ENCODE data around the gene CD46.

CD46 gene

GRCh38 chr1:207828485-207829158 is 76.8 kb downstream of the CD46 start:
- DNase-seq (ENCODE audit: low read depth): peak; percentile 35

DNA sequence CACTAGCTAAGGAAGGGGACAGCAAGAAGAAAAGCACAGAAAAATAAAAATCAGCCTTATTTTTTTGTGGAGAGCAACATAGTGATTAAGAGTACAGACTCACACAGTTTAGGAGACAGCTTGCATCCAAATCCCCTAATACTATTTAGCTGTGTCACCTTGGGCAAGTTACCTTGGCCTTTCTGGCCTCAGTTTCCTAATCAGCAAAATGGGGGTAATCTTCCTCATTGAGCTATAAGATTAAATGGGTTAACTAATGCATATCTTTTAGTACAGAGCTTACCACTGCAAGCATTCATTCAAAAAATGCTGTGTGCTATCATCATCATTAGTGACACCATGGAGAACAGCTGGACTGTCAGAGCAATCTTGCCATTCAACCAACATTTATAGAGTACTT is 77.7 kb downstream of the CD46 start:
- DNase-seq (ENCODE audit: low read depth): no peak

DNA sequence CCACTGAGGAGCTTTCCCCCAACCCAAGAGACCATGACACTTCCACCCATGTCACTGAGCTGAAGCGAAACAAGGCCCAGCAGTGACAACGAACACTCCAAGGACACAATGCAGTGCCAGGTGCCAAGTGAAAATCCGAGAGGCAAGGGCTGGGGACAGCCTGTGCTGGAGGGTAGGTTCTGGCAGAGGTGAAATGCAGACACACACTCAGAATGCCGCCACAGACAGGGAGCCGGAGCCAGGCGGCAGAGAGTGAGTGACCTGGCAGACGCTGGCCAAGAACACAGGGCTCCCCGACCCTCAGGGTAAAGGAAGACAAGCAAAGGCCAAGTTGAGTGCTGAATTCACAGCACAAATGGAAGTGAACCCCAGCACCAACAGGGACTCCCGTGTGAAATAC is 78.9 kb downstream of the CD46 start:
- no peak for DNase-seq (ENCODE audit: low read depth)

GRCh38 chr1:207831517-207832327 is 79.9 kb downstream of the CD46 start:
- no peak for DNase-seq (ENCODE audit: low read depth)

DNA sequence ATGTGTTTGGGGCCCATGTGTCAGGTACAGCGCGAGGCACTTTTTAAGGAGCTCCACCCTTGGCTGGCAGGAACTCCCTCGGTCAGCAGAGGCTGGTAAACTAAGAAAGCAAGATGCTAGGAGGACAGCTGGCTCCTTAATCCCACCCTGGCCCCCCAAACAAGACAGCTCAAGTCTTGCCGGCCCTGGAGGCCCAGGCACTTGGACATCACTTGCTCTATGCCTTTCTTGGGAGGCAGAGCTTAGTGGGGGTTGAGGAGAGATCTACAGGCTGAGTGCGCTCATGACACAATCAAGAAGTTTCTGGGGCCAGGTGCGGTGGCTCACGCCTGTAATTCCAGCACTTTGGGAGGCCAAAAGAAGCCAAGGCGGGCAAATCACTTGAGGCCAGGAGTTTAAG is 80.9 kb downstream of the CD46 start:
- no peak for DNase-seq (ENCODE audit: low read depth)

DNA sequence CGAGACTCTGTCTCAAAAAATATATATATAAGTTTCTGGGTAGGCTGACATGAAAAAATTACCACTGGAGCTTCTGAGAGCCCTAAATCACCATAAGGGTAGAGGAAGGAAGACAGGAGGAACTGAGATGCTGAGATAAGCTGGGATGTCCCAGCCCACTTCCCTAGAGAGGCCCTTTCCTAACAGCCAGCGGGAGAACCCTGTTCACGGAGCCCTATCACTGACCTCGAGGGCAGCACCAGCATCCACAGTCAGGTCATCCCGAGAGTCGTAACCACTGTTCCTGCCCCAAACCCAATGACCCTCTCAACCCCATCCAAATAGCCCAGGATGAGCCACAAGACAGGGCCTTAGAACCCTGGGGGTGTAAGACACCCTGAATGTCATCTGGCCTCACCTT is 81.5 kb downstream of the CD46 start:
- no peak for DNase-seq (ENCODE audit: low read depth)

GRCh38 chr1:207833956-207834660 is 82.3 kb downstream of the CD46 start:
- no peak for DNase-seq (ENCODE audit: low read depth)

DNA sequence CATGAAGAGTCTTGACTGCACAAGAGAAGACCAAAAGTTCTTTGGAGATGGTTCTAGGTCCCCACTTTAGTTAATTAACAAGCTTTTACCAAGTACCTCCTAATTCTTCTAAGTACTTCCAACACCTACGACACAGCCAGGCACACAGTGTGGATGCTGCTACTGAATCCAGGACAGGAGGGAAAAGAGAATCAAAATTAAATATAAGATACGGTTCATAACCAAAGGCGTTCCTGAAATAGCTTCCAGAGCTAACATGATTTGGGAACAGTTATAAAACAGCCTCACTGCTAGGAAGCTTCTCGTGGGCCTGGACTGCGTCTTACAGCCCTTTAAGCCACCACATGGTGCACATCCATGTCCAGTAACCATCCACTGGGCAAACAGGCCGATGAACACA is 84.1 kb downstream of the CD46 start:
- no peak for DNase-seq (ENCODE audit: low read depth)

GRCh38 chr1:207836591-207837347 is 84.9 kb downstream of the CD46 start:
- DNase-seq (ENCODE audit: low read depth): no peak

GRCh38 chr1:207837673-207838072 is 85.8 kb downstream of the CD46 start:
- DNase-seq (ENCODE audit: low read depth): no peak

GRCh38 chr1:207838156-207839082 is 86.6 kb downstream of the CD46 start:
- no peak for DNase-seq (ENCODE audit: low read depth)

DNA sequence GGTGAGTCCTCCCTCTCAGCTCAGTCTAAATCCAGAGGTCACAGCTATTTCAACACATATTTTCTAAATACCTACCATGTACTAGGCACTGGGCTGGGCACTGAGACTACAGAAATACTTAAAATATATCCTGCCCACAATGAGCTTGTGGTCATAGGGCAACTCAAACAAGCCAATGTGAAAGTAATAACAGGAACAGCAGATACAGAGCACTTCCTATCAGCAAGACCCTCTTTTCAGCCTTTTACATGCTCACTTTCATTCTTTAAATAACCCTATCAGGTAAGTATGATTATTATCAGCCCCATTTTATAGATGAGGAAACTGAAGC is 87.2 kb downstream of the CD46 start:
- DNase-seq (ENCODE audit: low read depth): no peak

DNA sequence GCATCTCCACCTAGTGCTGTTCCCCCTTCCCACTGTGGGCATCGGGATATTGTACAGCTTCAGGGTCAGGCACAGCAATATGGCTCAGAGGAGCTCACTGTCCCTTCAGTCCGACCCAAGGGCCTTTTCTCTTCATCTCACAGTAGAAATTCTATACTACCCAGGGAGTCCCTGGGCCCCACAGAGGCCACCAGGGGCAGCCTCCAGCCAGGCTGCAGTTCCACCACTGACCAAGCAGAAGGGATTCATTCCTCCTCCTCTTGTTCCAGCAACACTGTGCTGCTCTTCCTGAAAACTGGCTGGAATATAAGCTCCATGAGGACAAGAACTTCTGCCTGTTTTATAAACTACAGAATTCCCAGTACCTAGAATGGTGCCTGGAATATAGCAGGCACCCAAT is 88.5 kb downstream of the CD46 start:
- DNase-seq (ENCODE audit: low read depth): no peak

DNA sequence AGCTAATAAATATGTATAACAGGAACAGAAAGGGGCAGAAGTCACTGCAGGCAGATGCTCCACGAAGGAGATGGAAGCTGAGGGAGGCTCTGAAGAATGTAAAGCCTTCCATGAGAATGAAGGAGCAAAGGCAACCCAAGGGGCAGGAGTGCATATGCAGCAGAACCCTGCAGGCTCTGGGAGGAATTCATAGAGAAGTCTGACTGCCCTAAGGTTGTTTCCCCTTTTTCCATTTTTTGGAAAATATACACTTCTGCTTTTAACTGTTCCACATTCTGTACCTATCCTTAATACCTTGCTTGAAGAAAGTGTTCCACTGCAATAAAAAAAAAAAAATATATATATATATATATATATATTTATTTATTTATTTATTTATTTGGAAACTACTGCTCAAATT is 89.4 kb downstream of the CD46 start:
- no peak for DNase-seq (ENCODE audit: low read depth)

DNA sequence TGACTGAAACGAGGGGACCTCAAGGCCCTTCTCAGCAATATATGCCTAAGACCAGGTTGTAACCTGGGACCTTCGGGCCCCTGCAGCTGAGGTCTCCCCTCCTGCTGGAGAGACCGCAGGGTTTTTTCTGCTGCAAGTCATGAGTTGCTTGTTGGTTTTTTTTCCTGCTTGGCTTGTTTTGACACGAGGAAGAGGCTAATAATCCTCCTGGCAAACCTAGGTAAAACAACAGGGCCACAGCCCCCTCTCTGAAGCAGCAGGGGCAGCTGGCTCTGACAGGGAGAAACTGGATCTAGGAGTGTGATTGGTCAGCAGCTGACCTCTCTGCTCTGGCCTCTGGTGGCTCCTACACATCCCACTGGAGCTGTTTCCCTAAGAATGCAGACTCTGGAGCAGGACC is 90.0 kb downstream of the CD46 start:
- no peak for DNase-seq (ENCODE audit: low read depth)

- DNase-seq (ENCODE audit: low read depth): no peak
These were observed 90.7 kb downstream of the CD46 start for GRCh38 chr1:207842506-207842905.

DNA sequence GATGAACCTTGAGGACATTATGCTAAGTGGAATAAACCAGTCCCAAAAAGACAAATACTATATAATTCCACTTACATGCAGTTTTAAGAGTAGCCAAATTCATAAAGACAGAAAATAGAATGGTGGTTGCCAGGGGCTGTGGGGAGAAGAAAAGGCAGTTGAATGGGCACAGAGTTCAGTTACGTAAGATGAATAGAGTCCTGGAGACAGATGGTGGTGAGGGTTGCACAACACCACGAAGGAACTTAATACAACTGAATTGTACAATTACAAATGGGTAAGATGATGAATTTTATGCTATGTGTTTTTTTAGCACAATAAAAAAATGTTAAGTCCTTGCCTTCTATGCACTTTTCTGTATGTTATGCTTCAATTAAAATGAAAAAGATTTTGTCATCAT is 92.5 kb downstream of the CD46 start:
- no peak for DNase-seq (ENCODE audit: low read depth)

Measured in activated T-cell treated with anti-CD3 and anti-CD28 coated beads for 1 hour (primary cell).